GM19025 (cell line): Measurements from ENCODE around the gene PIP.
"Not testable (repeated sequence)": the region's sequence is repeated elsewhere in the genome, so short reads cannot be mapped to it uniquely, and the experiment has no call there.

Experiments
- ATAC-seq: cut with Tn5 transposase; IDR thresholded peaks from one replicate; pipeline ENCODE4 v1.9.1; 2021; ENCODE audit warnings: mild to moderate bottlenecking, low read depth, moderate library complexity; ENCODE audit not compliant: unreplicated experiment

The PIP gene, protein sequence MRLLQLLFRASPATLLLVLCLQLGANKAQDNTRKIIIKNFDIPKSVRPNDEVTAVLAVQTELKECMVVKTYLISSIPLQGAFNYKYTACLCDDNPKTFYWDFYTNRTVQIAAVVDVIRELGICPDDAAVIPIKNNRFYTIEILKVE

DNA sequence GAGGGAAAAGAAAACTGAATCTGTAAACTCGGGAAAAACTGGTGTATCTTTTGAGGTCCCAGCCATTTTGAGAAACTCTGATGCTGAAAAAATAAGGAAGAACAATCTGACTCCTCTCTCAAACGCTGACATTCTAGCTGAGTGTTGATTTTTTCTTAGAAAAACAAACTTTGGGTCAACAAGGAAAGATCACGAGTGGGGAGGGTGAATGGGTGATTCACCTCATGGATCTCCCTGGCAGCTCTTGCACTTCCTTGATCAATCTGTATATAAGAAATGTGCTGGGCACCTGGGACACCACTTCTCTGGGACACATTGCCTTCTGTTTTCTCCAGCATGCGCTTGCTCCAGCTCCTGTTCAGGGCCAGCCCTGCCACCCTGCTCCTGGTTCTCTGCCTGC is at the start of gene PIP:
Gene PIP (plus strand): TSS at position 297 of the 400 bp plus-strand sequence. CDS start 40 bp downstream, at position 337.
- no peak for ATAC-seq

DNA sequence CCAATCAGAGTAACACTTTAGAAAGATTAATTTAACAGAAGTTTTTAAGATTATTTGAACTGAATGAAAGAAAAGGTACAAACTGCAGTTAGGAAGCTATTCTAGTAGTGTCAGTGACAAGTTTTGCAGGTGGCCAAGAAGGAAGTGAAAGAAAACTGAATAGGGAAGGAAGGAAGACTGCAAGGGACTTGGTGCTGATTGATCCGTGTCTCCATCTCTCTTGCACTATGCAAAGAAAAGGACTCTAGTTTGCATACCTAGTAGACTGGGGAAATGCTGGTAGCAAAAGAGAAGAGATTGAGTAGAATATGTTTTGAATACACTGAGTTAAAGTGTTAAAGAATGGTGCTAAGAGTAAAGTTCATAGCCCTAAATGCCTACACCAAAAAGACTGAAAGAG is 46.8 kb upstream of the PIP start:
- no peak for ATAC-seq

DNA sequence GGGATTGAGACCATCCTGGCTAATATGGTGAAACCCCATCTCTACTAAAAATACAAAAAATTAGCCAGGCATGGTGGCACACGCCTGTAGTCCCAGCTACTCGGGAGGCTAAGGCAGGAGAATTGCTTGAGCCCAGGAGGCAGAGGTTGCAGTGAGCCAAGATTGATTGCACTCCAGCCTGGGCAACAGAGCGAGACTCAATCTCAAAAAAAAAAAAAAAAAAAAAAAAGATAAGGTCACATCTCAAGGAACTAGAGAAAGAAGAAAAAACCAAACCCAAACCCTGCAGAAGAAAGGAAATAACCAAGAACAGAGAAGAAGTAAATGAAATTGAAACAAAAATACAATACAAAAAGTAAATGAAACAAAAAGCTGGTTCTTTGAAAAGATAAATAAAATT is 46.3 kb upstream of the PIP start:
- ATAC-seq: not testable (repeated sequence)

DNA sequence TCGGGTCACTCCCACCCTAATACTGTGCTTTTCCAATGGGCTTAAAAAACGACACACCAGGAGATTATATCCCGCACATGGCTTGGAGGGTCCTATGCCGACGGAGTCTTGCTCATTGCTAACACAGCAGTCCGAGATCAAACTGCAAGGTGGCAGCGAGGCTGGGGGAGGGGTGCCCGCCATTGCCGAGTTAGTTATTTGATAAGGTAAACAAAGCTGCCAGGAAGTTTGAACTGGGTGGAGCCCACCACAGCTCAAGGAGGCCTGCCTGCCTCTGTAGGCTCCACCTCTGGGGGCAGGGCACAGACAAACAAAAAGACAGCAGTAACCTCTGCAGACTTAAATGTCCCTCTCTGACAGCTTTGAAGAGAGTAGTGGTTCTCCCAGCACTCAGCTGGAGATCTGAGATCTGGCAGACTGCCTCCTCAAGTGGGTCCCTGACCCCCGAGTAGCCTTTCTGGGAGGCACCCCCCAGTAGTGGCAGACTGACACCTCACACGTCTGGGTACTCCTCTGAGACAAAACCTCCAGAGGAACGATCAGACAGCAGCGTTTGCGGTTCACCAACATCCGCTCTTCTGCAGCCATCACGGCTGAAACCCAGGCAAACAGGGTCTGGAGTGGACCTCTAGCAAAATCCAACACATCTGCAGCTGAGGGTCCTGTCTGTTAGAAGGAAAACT is 43.2 kb upstream of the PIP start:
- ATAC-seq: not testable (repeated sequence)

DNA sequence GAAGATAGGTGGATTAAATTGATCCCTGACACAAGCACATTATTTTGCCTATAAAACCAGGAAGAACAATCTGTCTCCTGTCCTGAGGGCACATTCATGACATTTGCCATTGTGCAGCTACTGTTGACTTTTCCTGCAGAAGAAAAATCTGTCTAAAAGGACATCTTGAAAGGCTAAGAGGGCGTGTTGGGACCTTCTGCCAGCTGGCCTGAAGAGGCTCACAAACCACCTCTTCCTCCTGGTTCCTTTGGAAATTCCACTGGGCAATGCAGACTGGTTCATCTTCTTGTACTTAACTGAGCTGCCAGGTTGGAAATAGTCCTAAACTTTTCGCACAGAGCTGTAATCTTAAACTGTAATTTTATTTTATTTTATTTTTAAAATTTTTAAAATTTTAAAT is 35.7 kb upstream of the PIP start:
- ATAC-seq: no peak

DNA sequence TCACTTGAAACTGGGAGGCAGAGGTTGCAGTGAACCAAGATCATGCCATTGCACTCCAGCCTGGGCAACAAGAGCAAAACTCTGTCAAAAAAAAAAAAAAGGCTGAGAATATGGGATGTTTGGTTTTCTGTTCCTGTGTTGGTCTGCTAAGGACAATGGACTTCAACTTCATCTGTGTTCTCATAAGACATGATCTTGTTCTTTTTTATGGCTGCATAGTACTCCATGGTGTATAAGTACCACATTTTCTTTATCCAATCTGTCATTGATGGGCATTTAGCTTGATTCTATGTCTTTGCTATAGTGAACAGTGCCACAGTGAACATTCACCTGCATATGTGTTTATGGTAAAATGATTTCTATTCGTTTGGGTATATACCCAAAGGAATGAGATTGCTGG is 32.3 kb upstream of the PIP start:
- not testable (repeated sequence) for ATAC-seq

DNA sequence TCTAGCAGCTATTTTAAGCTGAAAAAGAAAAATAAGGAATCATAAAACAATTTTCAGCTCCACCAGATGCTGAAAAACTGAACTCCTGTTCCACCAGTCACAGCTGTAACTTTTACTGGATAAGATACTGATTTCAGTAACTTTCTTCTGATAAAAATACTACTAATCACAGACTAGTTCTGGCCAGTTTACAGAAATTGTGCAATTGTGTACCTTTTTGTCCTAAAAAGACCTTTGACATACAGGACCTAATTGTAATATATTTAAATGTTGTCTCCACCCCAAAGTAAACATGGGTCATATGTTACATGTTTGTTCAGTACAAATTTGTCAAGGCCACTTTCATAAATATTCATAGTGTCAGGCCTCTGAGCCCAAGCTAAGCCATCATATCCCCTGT is 27.1 kb upstream of the PIP start:
- no peak for ATAC-seq

DNA sequence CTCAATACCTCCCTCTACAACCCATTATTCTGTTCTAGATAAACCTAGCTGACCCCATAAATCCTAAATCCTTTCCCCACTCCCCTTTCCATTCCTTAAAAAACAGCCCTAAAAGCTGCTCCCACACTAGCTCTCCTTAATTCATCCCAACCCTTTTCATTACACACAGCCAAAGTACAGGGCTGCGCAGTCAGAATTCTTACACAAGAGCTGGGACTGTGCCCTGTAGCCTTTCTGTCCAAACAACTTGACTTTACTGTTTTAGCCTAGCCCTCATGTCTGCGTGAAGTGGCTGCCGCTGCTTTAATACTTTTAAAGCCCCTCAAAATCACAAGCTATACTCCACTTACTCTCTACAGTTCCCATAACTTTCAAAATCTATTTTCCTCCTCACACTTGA is 23.9 kb upstream of the PIP start:
- ATAC-seq: not testable (repeated sequence)

DNA sequence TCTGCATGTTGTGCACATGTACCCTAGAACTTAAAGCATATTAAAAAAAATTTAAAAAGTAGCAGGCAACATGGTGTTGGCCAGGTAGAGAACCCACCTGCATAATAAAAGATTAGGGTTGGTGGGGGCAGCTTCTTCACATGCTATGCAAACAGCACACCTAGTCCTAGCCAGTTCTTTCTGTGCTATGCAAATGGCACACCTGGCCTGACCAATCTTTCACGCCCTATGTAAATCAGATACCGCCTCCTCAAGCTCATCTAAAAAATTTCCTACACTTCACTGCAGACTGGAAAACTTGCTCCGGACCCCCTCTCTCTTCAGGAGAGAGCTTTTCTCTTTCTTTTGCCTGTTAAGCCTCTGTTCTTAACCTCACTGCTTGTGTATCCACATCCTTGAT is 14.5 kb upstream of the PIP start:
- ATAC-seq: no peak

DNA sequence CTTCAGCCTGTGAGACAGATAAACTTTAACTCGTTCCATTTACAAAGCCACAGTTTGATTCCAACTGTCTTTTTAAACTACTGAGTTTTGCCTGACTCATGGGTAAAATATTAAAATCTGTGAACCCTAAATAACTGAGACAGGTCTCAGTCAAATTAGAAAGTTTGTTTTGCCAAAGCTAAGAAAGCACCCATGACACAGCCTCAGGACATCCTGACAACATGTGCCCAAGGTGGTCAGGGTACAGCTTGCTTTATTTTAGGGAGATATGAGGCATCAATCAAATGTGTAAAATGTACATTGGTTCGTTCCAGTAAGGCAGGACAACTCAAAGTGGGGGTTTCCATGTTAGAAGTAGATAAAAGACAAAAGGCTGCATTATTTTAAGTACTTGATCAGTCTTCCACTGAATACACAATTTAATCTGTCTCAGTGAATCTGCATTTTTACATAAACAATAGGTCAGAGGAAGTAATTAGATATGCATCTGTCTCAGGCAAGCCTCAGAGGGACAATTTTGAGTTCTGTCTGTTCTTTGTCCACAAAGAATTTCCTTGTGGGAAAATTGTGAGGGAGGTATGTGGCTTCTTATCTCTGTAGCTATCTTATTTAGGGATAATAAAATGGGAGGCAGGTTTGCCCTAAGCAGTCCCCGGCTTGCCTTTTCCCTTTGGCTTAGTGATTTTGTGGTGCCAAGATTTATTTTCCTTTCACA is 11.0 kb upstream of the PIP start:
- ATAC-seq: no peak

DNA sequence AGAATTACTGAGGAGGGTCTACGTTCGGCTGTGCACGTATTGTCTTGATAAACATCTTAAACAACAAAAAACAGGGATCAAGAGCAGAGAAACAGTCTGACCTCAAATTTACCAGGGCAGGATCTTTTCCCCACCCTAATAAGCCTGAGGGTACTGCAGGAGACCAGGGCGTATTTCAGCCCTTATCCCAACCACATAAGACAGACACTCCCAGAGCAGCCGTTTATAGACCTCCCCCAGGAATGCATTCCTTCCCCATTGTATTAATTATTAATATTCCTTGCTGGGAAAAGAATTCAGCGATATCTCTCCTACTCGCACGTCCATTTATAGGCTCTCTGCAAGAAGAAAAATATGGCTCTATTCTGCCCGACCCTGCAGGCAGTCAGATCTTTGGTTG is 8.6 kb upstream of the PIP start:
- not testable (repeated sequence) for ATAC-seq

DNA sequence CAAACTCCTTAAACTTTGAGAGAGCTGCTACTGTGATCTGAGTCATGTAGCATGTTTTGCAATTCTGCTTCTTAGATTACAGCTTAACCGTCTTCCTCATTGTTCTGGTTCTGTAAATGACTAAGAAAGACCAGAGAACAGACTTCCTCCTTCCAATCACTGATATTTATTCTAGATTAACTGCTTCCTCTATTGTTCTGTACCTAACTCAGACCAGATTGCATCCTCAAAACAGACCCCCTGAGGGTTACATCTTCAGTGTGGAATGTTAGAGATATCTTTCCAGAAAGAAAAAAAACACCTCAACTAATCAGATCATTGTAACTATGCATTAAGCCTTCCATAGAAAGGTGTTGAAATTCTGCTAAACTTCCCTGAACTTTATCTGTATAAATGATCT is 5.7 kb upstream of the PIP start:
- ATAC-seq: no peak

DNA sequence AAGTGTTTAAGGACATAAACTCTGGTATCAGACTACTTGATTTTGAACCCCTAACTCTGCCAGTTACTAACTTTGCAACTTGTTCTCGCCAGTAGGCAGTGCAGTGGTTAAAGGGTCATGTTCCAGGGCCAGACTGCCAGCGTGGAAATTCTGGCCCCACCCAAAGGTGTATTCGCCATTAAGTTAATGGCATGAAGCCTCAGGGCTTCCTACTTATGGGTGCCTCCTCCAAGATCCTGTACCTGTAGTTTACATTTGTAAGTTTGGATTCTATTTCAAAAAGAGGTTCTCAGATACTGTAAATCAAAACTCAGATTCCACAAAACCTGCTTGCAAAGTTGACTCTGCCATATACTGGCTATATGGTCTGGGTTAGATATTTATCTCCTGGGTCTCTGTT is 2.8 kb upstream of the PIP start:
- ATAC-seq: no peak

DNA sequence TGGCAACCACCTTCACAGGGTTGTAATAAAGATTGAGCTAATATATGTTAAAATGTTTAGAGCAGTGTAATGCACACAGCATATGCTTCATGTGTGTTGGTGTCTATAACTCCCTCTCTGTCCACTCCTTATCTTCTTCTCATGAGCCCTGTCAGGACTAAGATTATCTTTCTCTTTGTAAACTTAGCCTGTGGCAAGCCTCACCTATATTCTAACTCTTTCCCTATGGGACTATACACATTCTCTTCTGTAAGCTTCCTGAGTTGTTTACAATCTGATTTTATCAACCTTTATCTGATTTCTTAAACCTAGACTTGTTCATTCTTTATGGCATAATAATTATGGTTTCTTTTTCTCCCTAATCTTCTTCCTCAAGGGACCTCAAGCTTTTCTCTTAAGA is 2.4 kb upstream of the PIP start:
- ATAC-seq: no peak

DNA sequence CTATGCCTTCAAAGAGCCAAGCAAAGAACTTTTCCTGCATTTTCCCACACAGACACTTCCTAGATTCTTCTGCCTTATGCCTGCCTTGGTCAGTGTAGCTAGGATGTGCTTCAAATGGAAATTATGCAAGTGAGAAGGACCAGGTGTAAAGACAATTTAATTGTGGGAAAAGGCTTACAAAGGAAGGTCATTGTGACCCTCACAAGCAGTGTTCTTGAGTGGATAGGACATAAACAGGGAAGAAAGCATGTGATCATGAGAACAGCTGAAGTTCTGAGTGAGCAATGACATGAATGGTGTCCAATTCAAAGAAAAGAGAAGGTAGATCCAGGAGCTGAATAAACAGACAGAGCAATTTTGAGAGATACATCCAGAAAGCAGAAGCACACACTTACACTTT is 1.3 kb upstream of the PIP start:
- no peak for ATAC-seq

DNA sequence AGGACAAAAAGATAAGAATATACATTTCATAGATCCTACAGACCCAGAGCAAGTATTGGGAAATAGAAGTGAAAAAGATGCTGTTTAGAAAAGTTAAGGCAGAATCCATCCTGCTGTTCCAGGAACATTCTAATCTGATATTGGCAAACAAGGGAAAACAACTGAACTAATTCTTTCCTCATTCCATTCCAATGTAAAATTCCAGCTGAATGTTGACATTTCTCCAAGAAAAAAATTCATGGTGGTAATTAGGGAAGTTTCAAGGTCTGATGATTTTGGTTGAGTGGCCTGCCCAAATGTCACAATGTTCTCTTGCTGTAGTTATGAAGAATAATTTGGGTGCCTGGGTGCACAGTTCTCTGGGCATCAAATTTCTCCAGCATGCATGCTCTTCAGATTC is 15.2 kb downstream of the PIP start:
- no peak for ATAC-seq

DNA sequence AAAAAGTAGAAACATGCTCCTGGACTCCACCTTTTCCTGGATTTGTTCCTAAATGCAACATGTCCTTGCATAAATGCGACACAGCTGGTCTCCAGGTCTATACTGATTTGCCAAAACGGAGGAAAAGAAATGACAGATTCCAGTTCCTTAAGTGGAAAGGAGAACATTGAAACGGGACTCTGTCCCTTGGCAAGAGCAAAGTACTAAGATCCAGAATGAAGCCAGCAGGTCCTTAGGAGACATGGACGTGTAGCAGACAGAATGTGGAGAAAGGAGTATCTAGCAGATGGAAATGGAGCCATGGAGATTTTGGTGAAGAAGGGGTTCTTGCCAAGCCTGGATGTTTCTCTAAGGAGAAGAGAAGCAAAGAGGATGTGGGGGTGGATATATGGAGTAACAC is 16.2 kb downstream of the PIP start:
- ATAC-seq: no peak

DNA sequence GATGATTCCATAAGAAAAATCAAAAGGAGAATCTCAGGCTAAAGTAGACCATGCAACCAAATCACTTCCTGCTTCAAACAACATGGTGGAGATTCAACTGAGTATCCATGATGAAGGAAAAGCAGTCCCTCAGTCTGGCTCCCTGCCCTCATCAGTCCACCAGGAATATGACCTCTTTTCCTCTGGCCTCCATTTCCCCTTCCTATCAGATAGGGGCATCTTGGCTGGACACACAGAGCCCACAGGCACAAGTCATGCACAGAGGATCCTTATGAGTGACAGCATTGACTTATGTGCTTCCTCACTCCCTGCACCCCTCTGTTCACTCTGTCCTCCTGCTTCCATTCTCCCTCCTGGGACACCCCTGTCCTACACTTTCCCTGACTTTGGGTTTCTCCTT is 16.8 kb downstream of the PIP start:
- ATAC-seq: no peak

DNA sequence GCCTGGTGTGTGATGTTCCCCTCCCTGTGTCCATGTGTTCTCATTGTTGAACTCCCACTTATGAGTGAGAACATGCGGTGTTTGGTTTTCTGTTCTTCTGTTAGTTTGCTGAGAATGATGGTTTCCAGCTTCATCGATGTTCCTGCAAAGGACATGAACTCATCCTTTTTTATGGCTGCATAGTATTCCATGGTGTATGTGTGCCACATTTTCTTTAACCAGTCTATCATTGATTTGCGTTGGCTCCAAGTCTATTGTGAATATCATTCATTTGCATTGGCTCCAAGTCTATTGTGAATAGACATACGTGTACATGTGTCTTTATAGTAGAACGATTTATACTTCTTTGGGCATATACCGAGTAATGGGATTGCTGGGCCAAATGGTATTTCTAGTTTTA is 18.8 kb downstream of the PIP start:
- not testable (repeated sequence) for ATAC-seq

DNA sequence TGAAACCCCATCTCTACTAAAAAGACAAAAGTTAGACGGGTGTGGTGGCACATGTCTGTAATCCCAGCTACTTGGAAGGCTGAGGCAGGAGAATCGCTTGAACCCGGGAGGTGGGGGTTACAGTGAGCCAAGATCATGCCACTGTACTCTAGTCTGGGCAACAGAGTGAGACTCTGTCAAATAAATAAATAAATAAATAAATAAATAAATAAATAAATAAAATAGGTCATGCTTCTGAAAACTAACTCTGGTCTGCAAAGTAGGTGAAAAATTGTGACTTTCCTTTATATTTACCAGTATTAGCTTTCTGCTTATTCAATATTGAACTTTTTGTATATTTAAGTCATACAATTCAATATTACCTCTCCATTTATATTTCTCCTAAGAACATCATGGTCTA is 26.7 kb downstream of the PIP start:
- ATAC-seq: not testable (repeated sequence)

DNA sequence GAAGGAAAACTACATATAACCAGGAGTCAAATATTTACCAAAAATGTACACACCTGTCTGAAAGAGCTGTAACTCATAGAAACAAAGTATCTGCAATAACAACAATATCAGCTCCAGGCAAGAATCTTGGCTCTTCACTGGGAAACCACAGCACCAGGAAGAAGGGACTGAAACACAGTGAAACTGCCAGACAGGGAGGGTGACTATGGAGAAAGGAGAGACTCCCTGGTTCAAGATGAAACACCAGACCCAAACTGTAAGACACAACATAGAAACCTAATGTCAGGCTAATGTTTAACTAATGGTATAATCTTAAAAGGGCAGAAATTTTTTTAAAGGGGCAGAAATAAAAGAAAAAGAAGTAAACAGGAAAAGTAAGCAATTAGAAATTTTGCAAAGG is 39.8 kb downstream of the PIP start:
- no peak for ATAC-seq

DNA sequence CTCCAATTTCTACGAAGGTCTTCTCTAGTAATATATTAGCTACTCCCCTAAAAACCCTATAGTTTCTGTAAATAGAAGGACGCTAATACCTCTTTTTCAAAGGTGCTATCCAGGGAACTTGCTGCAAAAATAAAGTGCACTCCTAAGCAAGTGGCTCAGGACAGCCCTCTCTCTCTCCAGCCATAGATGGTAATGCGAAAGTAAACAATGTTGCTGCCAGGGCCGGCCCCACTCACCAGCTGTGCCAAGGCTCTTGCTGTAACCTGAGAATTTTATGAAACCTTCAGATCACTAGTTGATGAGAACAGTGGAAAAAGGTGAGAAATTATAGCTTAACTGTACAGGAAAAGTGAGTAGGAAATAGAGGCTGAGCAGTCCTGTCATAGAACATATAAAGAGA is 40.5 kb downstream of the PIP start:
- ATAC-seq: no peak
